22Rv1 (cell line): Measurements from ENCODE around the gene ABCC6.
"Not testable (repeated sequence)": the region's sequence is repeated elsewhere in the genome, so short reads cannot be mapped to it uniquely, and the experiment has no call there.

ENCODE experiments used
- CTCF ChIP-seq: fragments of 450-650 bp; IDR thresholded peaks from 2 replicates; pipeline ENCODE4 v1.5.1; 2017; ENCODE audit warnings: mild to moderate bottlenecking
- ZFX ChIP-seq: fragments of 450-650 bp; IDR thresholded peaks from 2 replicates; pipeline ENCODE4 v1.6.1; 2017; ENCODE audit warnings: antibody characterized with exemption, borderline replicate concordance

GRCh38 chr16:16203494-16203893 is 19.8 kb downstream of the ABCC6 start:
- TF ChIP-seq CTCF, ZFX: not testable (repeated sequence)
